Lower lobe of right lung (tissue), 2 donors: ENCODE results near the gene CCNY. TPM values are rescaled to one million over a fixed set of nuclear protein-coding genes. Genes with fewer than 3 reads are reported as not detected.

Experiments
- ATAC-seq, 2 donors: fragments of 200-7000 bp; cut with Tn5 transposase; one replicate each; pipeline ENCODE4 v1.9.1; 2020 to 2022; ENCODE audit warnings: mild to moderate bottlenecking in 2 of 2, moderate library complexity in 2 of 2
- DNase-seq: peaks from one replicate; pipeline ENCODE4 v3.0.0-alpha.2; 2020
- H3K27ac ChIP-seq: fragments of 200-600 bp; one replicate; pipeline ENCODE4 v1.8.0; 2022
- H3K27me3 ChIP-seq: fragments of 200-600 bp; one replicate; pipeline ENCODE4 v1.8.0; 2022; ENCODE audit warnings: low read depth
- H3K36me3 ChIP-seq: fragments of 200-600 bp; one replicate; pipeline ENCODE4 v1.8.0; 2022; ENCODE audit warnings: mild to moderate bottlenecking
- H3K4me1 ChIP-seq: fragments of 200-600 bp; one replicate; pipeline ENCODE4 v1.8.0; 2022
- H3K4me3 ChIP-seq: fragments of 200-600 bp; one replicate; pipeline ENCODE4 v1.8.0; 2022; ENCODE audit warnings: mild to moderate bottlenecking
- H3K9me3 ChIP-seq: fragments of 200-600 bp; one replicate; pipeline ENCODE4 v1.8.0; 2022
- CTCF ChIP-seq: fragments of 200-600 bp; IDR thresholded peaks from one replicate; pipeline ENCODE4 v1.8.0; 2022; ENCODE audit warnings: antibody characterized with exemption, mild to moderate bottlenecking
- intact Hi-C: fragments of 100-400 bp; cut with DNase I; formaldehyde crosslinking; loops from one replicate; pipeline ENCODE4 v1.11.0; 2022
- total RNA-seq: library from RNA; stranded (reverse); fragmentation: NEBNext Ultra II Directional; extraction: Animal tissue kit (Norgen Biotek cat#: 25700); gene quantifications from one replicate; pipeline ENCODE4 v1.2.1, GENCODE V29; 2021
- donor health status: DM: no; HTN: yes; CAD: no; lungs with severe emphysema.

Gene CCNY
- total RNA-seq, 1 donor from 2014 or later = 64.5 TPM

- peak overlapping the region; percentile 1 for H3K27ac ChIP-seq
- H3K36me3 ChIP-seq = no peaks in the 10 kb centered on the region
- no peak overlapping the region for H3K4me3 ChIP-seq
- DNase-seq (no peak), ATAC-seq (peak in 1 of 2 donors; percentile 43)
- no peaks in the 10 kb centered on the region for H3K27me3 ChIP-seq
- H3K4me1 ChIP-seq = peaks cover 67% of the 10 kb centered on the region
- H3K9me3 ChIP-seq = no peaks in the 10 kb centered on the region
- TF ChIP-seq CTCF = no peak
- intact Hi-C loops = no loop called here
These were observed 88.5 kb downstream of the CCNY start for GRCh38 chr10:35424680-35425285.

GRCh38 chr10:35425595-35425994, 89.3 kb downstream of the CCNY start:
- Histone ChIP-seq H3K27ac (no peak overlapping the region), H3K4me3 (no peak overlapping the region), H3K9me3 (no peaks in the 10 kb centered on the region), H3K4me1 (peaks cover 59% of the 10 kb centered on the region), H3K36me3 (no peaks in the 10 kb centered on the region), H3K27me3 (no peaks in the 10 kb centered on the region)
- no peak for TF ChIP-seq CTCF
- intact Hi-C loops = no loop called here
- DNase-seq = no peak
- ATAC-seq = no peak

- no peaks in the 10 kb centered on the region for H3K36me3 ChIP-seq
- intact Hi-C loops = no loop called here
- H3K4me3 ChIP-seq = no peak overlapping the region
- no peaks in the 10 kb centered on the region for H3K27me3 ChIP-seq
- no peak for TF ChIP-seq CTCF
- H3K9me3 ChIP-seq = no peaks in the 10 kb centered on the region
- DNase-seq (no peak), ATAC-seq (no peak)
- no peak overlapping the region for H3K27ac ChIP-seq
- peaks cover 51% of the 10 kb centered on the region for H3K4me1 ChIP-seq
These were observed 90.3 kb downstream of the CCNY start for GRCh38 chr10:35426657-35427056.

GRCh38 chr10:35427543-35427942, 91.2 kb downstream of the CCNY start:
- intact Hi-C loops = no loop called here
- Histone ChIP-seq H3K36me3 (no peaks in the 10 kb centered on the region), H3K4me3 (no peak overlapping the region), H3K27ac (no peak overlapping the region), H3K9me3 (no peaks in the 10 kb centered on the region), H3K4me1 (peaks cover 49% of the 10 kb centered on the region), H3K27me3 (no peaks in the 10 kb centered on the region)
- no peak for DNase-seq
- TF ChIP-seq CTCF = no peak
- ATAC-seq = no peak

GRCh38 chr10:35428521-35428920, 92.2 kb downstream of the CCNY start:
- H3K4me1 ChIP-seq = peaks cover 52% of the 10 kb centered on the region
- no peak for TF ChIP-seq CTCF
- H3K9me3 ChIP-seq = no peaks in the 10 kb centered on the region
- no peaks in the 10 kb centered on the region for H3K27me3 ChIP-seq
- no peaks in the 10 kb centered on the region for H3K36me3 ChIP-seq
- intact Hi-C loops = no loop called here
- no peak overlapping the region for H3K27ac ChIP-seq
- H3K4me3 ChIP-seq = no peak overlapping the region
- ATAC-seq = no peak
- DNase-seq = no peak
